ENCODE measurements around the gene SYNGR4.

Gene SYNGR4

GRCh38 chr19:48398375-48399235, 34.4 kb downstream of the SYNGR4 start:
- FAIRE-seq: no peak

GRCh38 chr19:48400018-48400742, 36.0 kb downstream of the SYNGR4 start:
- FAIRE-seq: peak; percentile 67

DNA sequence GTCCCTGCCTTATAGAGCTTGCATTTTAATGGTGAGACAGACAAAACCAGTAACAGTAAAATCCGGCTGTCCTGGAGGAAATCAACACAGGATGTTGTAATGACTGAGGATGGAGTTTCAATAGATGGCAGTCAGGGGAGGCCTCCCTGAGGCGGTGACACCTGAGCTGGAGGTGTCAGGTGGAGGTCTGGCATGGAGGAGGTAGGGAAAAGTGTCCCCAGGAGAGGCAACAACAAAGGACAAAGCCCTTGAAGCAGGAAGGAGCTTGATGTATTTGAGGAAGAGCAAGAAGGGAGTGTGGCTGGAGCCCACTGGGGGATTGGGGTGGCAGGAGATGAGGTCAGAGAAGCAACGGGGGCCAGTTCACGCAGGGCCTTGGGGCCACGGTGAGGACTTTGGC, 37.1 kb downstream of the SYNGR4 start:
- no peak for FAIRE-seq

- peak; percentile 85 for FAIRE-seq
Observed at GRCh38 chr19:48403606-48404005, 39.4 kb downstream of the SYNGR4 start.

DNA sequence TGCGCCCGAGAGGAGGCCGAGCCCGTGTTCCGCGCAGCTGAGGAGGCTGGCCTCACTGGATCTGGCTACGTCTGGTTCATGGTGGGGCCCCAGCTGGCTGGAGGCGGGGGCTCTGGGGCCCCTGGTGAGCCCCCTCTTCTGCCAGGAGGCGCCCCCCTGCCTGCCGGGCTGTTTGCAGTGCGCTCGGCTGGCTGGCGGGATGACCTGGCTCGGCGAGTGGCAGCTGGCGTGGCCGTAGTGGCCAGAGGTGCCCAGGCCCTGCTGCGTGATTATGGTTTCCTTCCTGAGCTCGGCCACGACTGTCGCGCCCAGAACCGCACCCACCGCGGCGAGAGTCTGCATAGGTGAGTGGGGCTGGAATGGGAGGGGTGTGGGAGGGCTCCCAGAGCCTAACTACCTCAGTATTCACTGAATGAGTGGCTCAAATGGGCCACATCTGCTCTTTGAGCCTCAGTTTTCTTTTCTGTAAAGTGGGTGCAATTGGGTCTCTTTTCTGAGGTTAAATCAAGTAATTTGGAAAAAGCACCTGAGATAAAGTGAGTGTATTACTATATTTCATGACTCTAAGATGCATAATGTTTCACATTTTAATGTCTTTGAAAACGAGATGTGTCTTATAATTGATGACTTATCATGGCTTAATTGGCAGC, 41.0 kb downstream of the SYNGR4 start:
- FAIRE-seq: no peak

- no peak for FAIRE-seq
Observed at GRCh38 chr19:48405850-48406249, 41.7 kb downstream of the SYNGR4 start.

GRCh38 chr19:48413879-48414587, 49.9 kb downstream of the SYNGR4 start:
- no peak for FAIRE-seq

DNA sequence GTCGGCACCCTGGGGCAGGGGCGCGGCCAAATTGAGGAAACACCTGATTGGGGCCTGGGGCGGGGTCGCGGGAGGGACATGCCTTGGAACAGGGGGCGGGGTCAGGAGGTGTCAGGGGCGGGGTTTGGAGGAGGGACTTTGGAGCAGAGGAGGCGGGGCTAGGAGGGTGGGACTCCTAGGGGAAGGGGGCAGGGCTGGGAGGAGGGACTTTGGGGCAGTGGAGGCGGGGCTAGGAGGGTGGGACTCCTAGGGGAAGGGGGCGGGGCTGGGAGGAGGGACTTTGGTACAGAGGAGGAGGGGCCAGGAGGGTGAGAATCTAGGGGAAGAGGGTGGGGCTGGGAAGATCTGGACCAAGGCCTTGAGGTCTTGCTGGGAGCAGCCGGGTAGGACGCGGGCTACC, 51.2 kb downstream of the SYNGR4 start:
- no peak for FAIRE-seq

GRCh38 chr19:48415806-48416221, 51.6 kb downstream of the SYNGR4 start:
- FAIRE-seq: no peak

GRCh38 chr19:48417421-48417820, 53.3 kb downstream of the SYNGR4 start:
- FAIRE-seq: no peak

- no peak for FAIRE-seq
Observed at GRCh38 chr19:48418317-48419064, 54.3 kb downstream of the SYNGR4 start.

GRCh38 chr19:48419158-48419920, 55.2 kb downstream of the SYNGR4 start:
- FAIRE-seq: no peak

GRCh38 chr19:48421548-48421947, 57.4 kb downstream of the SYNGR4 start:
- no peak for FAIRE-seq

DNA sequence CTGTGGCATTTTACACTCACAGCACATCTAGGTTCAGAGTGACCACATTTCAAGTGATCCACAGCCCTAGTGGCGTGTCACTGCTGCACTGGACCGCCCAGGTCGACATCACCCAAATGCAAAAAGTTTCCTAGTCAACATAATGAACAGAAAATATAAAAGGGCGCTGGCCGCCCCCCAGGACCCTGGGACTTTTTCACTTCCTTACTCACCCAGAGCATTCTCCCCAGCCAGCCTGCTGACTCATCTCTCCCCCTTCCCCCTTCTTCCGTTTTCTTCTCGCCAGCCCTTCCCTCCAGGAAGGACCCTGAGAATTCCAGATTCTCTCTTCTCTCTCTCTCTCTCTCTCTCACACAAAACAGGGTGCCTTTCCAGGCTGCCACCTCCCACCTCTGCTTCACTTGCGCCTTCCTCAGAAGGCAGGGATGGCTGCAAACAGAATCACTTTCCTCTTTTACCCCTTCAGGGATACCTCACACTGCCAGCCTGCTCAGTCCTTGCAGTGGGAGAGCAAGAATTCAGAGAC, 60.6 kb downstream of the SYNGR4 start:
- FAIRE-seq: no peak
